A204.1 (cell line): ENCODE measurements around the gene UNC5B.

ENCODE experiments used
- FAIRE-seq: peaks from 2 replicates; lab custom pipeline; 2012; peaks lifted over from hg19 to GRCh38; lab: Jason Lieb, UNC

Gene UNC5B

DNA sequence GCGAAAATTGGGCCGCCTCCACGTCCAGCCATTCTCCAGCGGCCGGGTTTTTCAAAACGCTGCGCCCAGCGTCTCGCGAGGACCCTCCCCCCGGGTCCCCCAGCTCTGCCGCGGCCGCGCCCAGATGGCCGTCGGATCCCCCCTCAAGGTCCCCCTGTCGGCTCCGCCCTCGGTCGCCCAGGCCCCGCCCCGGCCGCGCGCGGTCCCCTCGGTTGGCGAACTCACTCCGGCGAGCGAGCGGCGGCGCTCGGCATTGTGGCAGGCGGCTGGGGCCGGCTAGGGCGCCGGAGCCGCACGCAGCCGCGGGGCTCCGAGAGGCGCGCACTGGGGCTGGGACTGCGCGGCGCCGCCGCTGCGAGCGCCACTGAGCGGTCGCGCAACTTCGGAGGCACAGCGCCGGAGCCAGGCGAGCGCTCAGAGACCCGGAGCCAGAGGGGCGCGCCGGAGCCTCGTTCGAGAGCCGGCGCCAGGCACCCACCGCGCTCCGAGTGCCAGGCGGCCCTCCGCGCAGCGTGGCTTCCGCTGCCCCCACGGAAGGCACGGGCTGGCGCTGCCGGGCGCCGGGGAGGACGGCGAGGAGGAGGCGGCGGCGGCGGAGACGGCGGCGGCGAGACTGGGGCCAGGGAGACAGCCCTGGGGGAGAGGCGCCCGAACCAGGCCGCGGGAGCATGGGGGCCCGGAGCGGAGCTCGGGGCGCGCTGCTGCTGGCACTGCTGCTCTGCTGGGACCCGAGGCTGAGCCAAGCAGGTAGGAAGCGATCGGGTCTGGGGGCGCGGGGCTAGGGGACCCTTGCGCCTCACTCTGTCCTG is at the start of gene UNC5B:
Gene UNC5B, plus strand, starts transcription at position 253 of the 809 bp plus-strand sequence. Its CDS starts 416 bp downstream, at position 669.
- FAIRE-seq, result no peak

DNA sequence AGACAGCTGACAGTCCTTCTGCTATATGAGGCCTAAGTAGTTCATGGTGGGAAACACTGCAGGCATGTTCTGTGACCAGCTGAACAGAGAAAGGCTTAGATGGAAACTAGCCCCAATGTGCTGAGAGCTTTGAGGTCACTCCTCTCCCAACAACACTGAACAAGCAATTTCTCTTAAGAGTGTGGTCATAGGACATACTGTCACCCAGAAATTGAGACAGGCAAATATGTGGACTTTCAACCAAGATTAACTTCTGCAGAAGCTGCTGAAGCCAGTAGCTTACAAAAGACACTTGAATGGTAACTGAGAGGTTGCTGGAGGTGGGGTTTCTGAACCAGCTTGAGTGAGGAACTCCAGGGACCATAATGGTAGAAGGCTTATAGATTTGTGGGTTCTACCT is 38.9 kb upstream of the UNC5B start:
- no peak for FAIRE-seq

DNA sequence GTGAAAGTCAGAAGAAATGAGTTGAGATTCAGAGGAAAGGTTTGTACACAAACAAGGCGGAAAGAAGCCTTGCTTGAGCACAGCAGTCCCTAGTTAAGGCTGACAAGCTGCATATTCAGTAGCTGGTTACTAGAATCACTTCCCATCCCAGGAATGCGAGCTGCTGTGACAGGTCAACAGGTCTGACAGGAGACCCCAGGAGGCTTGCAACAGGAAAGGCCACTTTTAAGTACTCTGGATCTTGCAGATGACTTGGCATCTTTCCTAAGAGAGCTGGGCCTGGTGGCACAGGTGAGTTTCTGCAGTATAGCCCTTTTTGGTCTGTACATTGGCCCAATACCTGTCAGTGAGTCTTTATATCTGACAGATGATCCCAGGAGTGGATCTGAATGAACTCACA is 35.7 kb upstream of the UNC5B start:
- FAIRE-seq, result no peak

GRCh38 chr10:71177651-71178199 is 34.6 kb upstream of the UNC5B start:
- no peak for FAIRE-seq

- no peak for FAIRE-seq
These were observed 33.5 kb upstream of the UNC5B start for GRCh38 chr10:71178880-71179279.

DNA sequence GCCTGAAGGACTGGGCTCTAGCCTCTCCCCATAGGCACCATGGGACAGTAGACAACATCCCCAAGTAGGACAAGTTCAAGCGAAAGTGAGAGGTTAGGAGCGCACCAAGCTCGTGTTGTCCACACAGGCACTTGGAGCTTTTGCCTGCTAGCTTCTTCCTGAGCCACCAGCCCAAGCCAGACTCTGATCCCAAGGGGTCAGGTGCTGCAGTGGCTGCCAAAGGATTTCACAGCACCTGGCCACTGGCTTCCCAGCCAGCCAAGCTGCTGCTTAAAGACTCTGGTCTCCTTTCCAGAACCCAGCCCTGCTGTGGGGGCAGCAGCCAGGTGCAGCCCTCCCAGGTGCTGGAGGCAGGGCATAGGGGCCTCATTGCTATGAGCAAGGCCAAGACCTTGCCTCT is 33.0 kb upstream of the UNC5B start:
- no peak for FAIRE-seq

- no peak for FAIRE-seq
These were observed 27.9 kb upstream of the UNC5B start for GRCh38 chr10:71184421-71184820.

DNA sequence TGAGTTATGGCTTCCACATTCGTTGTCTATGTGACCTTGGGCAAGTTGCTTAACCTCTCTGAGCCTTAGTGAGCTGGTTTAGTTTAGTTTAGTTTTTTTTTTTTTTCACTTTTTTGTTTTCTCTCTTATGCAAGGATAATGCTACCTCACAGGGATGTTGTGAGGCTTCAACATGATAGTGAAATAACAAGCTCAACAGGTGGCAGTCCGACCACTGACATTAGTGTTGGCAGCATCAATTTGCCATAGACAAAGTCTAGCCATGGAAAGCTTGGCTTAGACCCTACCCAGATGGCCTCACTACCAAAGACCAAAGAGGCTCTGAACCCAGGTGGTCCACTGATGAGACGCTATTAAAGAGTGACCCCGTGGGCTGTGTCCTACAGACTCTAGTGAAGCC is 27.2 kb upstream of the UNC5B start:
- no peak for FAIRE-seq

DNA sequence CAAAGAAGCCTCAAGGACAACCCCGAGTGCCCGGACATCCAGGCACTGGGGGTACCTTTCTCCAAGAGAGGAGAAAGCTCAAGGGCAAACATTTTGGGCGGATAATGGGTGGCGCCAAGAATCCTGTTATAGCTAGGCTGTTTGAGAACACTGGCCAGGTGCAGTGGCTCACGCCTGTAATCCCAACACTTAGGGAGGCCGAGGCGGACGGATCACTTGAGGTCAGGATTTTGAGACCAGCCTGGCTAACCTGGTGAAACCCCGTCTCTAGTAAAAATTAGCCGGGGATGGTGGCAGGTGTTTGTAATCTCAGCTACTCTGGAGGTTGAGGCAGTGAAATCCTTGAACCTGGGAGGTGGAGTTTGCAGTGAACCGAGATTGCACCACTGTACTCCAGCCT is 25.2 kb upstream of the UNC5B start:
- FAIRE-seq, result no peak

GRCh38 chr10:71187600-71187999 is 24.8 kb upstream of the UNC5B start:
- FAIRE-seq, result no peak

DNA sequence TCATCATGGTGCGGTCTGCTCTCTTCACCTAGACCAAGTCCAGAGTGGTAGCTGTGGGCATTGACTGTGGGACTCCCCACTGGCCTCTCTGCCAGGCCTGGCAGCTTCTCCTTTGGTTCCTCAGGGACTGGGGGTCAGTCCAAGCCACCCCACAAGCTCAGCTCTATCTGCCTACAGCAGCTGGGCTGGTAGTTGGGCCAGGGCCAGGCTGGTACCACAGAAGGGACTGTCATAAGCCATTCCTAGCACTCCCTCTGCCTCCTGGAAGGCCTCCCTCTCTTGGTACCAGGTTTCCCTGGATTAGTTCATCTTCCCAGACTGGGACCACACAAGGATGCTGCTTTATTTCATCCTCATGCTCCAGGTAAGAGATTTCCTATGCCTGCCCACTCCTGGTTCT is 24.2 kb upstream of the UNC5B start:
- no peak for FAIRE-seq

DNA sequence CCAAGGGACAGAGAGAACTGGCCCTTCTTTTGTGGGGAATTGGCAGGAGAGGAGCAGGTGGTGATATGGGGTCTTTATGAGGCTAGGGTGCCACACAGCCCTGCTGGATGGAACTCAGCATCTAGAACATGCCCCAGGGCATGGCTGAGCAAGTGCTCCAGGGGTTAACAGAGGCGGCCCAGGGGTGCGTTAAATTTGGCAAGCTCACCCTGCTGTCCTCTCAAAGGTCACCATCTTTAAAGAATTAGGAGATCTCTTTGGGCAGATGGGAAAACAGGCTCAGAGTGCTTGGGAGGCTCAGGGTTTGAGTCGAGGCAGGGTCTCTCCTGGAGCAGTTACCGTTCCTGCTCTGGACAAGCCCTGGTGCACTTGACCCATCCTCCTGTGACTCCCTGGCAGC is 21.4 kb upstream of the UNC5B start:
- FAIRE-seq, result no peak

- FAIRE-seq, result no peak
These were observed 20.8 kb upstream of the UNC5B start for GRCh38 chr10:71191551-71192076.

GRCh38 chr10:71193516-71193915 is 18.9 kb upstream of the UNC5B start:
- no peak for FAIRE-seq

GRCh38 chr10:71197955-71198354 is 14.4 kb upstream of the UNC5B start:
- no peak for FAIRE-seq

GRCh38 chr10:71201849-71202248 is 10.5 kb upstream of the UNC5B start:
- no peak for FAIRE-seq

DNA sequence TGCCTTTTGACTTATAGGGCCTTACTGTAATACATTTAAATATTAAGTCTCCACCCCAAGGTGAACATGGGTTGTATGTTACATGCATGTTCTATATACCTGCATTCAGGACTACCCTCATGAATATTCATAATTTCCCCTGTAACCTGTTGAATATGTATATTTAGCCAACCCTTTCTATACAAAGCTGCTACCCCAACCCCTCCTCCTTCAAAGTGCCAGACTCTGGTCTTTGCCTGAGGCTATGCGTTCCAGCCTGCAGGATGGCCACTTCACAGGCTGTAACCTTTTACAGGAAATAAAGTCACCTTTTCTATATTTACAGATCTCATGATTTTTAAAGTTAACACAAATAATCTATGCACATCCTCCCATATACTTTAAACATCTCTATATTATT is 10.1 kb upstream of the UNC5B start:
- no peak for FAIRE-seq

GRCh38 chr10:71203124-71203523 is 9.2 kb upstream of the UNC5B start:
- FAIRE-seq, result no peak

GRCh38 chr10:71203716-71204115 is 8.7 kb upstream of the UNC5B start:
- no peak for FAIRE-seq

DNA sequence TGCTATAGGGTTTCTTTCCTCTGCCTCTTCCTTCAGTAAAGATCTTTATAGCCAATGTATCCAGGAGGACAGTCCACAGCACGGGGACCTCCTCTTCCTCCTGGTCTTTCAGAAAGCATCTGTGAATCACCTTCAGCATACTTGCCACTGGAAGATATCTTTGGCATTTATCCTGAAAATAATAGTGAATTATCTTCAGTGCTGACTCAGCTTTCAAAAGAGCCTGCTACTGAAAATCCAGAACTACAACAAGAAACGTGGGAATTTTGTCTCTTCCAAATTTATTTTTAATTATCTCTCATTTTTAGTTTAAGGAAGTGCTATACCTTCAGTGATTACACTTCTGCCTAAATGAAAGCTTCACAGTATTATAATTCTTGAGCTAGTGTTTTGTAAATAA is 7.6 kb upstream of the UNC5B start:
- no peak for FAIRE-seq

DNA sequence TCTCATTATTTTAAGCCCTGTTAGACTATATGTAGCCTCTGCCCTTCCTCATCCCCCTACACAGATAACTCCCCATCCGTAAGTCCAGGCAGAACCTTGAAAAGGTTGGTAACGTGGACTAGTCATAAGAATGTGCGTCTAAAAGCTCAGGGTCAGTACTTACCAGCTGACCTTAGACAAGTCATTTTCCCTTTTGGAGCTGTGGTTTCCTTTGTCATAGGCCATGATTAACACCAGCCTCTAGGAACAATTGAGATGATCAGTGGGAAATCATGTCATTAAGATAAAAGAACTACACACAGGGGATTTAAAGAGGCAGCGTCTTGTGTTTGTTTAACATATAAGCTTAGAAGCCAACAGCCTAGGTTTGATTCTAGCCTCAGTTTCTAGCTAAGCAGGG is 6.9 kb upstream of the UNC5B start:
- no peak for FAIRE-seq

DNA sequence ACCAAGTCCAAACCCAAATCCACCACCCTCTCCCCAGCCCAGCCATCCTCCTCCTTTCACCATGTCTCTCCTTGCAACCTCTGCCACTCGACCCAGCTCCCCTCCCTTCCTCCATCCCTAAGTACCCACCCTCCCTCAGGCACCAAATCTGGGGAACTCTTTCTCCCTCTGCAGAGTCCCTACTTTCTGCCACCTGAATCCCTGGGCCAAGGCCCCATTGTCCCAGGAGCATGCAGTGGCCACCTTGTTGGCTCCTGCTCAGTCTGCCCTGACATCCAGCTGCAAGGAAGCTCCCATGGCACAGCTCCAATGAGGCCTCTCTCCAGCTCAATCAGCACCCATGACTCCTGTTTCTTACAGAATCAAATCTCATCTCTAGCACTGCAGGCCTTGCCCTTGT is 5.5 kb upstream of the UNC5B start:
- FAIRE-seq, result no peak

DNA sequence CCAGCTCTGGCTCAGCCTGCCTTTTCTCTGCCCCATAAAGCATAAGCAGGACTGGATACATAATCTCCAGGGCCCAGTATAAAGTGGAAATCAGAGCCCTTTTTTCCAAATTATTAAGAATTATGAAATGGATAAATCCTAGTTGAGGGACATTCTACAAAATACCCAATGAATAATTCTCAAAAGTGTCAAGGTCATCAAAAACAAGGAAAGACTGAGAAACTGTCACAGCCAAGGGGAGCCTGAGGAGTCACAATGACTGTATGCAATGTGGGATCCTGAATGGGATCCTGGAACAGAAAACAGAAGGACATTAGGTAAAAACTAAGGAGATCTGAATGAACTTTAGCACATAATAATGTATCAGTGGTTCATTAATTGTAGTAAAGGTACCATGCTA is 4.8 kb upstream of the UNC5B start:
- no peak for FAIRE-seq

DNA sequence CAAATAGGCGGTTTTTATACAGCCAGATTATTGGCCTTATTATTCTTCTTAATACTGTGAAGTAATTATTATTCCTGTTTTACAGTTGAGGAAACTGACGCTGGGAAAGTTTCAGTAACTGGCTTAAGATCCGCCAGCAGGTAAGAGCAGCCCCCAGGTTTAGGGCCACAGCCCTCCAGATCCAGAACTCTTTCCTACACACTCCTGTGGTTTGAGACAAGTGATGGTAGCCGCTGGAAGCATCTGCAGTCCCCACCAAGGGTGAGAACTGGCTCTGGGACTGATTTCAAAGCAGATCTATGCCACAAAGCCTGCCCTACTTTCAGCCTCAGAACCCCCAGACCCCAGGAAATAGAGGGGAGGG is 3.0 kb upstream of the UNC5B start:
- no peak for FAIRE-seq
